Measurements from ENCODE around the gene SLC5A9. TPM values are rescaled to one million over a fixed set of nuclear protein-coding genes. Genes with fewer than 3 reads are reported as not detected.

SLC5A9 gene
- total and polyA plus RNA-seq, 3 experiments from 2014 or later, result not detected

DNA sequence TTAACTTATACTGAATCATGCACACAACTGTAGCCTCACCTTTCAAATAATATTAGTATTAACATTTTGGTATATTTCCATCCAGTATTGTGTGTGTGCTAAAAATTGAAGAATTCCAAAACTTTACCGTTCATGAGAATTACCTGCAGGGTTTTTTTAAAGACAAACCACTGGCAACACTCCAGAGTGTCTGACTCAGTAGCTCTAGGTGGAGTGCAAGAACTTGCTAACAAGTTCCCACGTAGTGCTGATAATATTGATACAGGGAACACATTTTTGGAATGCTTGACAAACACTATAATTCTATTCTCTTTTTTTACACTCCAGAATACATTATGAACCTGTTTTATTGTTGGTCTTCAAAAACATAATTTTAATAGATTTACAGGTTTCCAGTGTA lies 27.7 kb upstream of the SLC5A9 start:
- Mint-ChIP-seq H3K36me3 (peaks cover 0 to 1% (median 0%) of the 10 kb centered on the region in 3 donors), H3K9me3 (no peaks in the 10 kb centered on the region), H3K27me3 (peaks cover 12 to 13% of the 10 kb centered on the region in 2 donors), H3K4me1 (no peaks in the 10 kb centered on the region), H3K27ac (no peak overlapping the region), H3K4me3 (no peak overlapping the region)
- H3K4me1 ChIP-seq (ENCODE audit: insufficient read depth, low read length), result no peaks in the 10 kb centered on the region
- DNase-seq, result no peak
- H3K4me3 ChIP-seq (ENCODE audit: low read length), result no peak overlapping the region
- CTCF ChIA-PET, result no interaction called here
- POLR2A ChIA-PET, result no interaction called here
- H3K36me3 ChIP-seq (ENCODE audit: insufficient read depth, low read length), result no peaks in the 10 kb centered on the region
- no peak overlapping the region for H3K27ac ChIP-seq (ENCODE audit: low read depth, low read length)
- H3K9me3 ChIP-seq (ENCODE audit: low read length), result no peaks in the 10 kb centered on the region
- no peaks in the 10 kb centered on the region for H3K27me3 ChIP-seq (ENCODE audit: insufficient read depth, low read length, poor library complexity, severe bottlenecking)

DNA sequence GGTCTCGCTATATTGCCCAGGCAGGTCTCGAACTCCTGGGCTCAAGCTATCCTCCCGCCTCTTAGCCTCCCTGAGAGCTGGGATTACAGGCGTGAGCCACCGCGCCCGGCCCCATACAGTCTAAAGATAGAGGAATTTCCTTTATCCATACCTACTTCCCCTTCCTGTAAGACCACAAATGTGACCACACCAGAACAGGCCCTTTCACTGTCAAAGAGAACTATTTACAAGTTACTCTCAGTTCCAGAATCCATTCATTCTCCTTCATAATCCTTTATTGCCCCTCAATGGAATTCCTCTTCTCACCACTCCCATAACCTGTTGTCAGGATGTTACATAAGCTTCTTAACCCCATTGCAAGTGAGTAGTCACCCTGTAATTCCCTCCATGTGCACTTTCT lies 26.3 kb upstream of the SLC5A9 start:
- no peak for DNase-seq
- H3K27me3 ChIP-seq (ENCODE audit: insufficient read depth, low read length, poor library complexity, severe bottlenecking), result no peaks in the 10 kb centered on the region
- no peaks in the 10 kb centered on the region for H3K9me3 Mint-ChIP-seq
- no peaks in the 10 kb centered on the region for H3K9me3 ChIP-seq (ENCODE audit: low read length)
- H3K27me3 Mint-ChIP-seq, result peaks cover 2 to 14% of the 10 kb centered on the region in 2 donors
- no peak overlapping the region for H3K27ac Mint-ChIP-seq
- no peak overlapping the region for H3K27ac ChIP-seq (ENCODE audit: low read depth, low read length)
- H3K4me3 Mint-ChIP-seq, result no peak overlapping the region
- H3K4me1 Mint-ChIP-seq, result no peaks in the 10 kb centered on the region
- H3K36me3 Mint-ChIP-seq, result no peaks in the 10 kb centered on the region
- H3K4me3 ChIP-seq (ENCODE audit: low read length), result no peak overlapping the region
- H3K4me1 ChIP-seq (ENCODE audit: insufficient read depth, low read length), result no peaks in the 10 kb centered on the region
- POLR2A ChIA-PET, result interaction anchor here (0.8 kb wide), 1 partner anchor 414 kb away, joined by 7 read pairs; no protein-coding TSS in a partner anchor
- CTCF ChIA-PET, result no interaction called here
- H3K36me3 ChIP-seq (ENCODE audit: insufficient read depth, low read length), result no peaks in the 10 kb centered on the region

DNA sequence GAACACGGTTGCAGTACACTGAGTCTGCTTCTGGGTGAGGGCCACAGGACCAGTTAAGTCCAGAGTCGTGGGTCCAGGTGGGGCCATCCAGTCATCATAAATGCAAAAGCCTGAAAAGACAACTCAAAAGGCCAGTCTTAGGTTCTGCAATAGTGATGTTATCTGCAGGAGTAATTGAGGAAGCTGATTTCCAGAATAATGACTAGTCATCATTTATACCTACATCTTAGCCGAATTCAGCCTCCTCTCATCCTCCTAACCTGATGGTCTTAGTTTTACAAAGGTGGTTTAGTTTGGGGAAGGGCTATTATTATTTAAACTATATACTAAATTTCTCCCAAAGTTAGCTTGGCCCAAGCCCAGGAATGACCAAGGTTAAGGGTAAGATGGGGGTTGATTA lies 23.5 kb upstream of the SLC5A9 start:
- Mint-ChIP-seq H3K4me1 (no peaks in the 10 kb centered on the region), H3K4me3 (no peak overlapping the region), H3K36me3 (no peaks in the 10 kb centered on the region), H3K27ac (no peak overlapping the region), H3K9me3 (no peaks in the 10 kb centered on the region), H3K27me3 (peaks cover 11 to 13% of the 10 kb centered on the region in 2 donors)
- Histone ChIP-seq H3K9me3 (ENCODE audit: low read length) (no peaks in the 10 kb centered on the region), H3K4me3 (ENCODE audit: low read length) (no peak overlapping the region), H3K36me3 (ENCODE audit: insufficient read depth, low read length) (no peaks in the 10 kb centered on the region), H3K4me1 (ENCODE audit: insufficient read depth, low read length) (no peaks in the 10 kb centered on the region), H3K27ac (ENCODE audit: low read depth, low read length) (no peak overlapping the region), H3K27me3 (ENCODE audit: insufficient read depth, low read length, poor library complexity, severe bottlenecking) (no peaks in the 10 kb centered on the region)
- CTCF ChIA-PET, result interaction anchor here (1.0 kb wide), 1 partner anchor 105 kb away, joined by 3 read pairs; no protein-coding TSS in a partner anchor
- DNase-seq, result no peak
- POLR2A ChIA-PET, result no interaction called here

DNA sequence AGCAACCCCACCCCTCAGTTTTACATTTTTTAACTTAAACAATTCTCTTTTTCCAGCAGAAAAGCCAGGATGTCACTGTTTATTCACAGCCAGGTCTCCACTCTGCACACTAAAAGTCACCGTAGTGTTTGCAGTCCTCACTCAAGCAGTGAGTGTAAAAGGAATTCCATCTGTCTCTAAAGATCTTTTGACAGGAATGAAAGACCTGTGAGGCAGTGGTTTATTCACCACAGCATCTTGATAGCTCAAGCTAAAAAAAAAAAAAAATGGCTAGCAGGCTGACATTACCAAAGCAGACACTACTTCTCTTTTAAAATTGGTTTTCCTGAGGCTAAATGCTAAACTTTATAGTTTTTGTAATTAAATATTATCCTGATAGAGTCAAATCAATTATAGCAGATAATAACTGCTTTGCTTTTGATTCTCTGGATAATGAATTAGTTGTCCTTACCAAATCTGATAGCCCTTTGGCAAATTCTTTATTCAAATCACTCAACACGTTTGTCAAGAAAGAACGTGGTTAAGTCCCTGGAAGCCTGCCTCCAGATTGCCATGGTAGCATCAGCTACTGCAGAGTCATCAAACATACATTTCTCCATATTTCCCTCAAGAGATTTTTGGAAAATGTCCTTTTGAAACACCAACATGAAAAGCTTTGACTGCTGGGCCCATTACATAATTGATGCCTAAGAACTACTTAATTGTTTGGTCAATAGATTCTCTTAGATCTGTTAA lies 22.2 kb upstream of the SLC5A9 start:
- no peaks in the 10 kb centered on the region for H3K36me3 ChIP-seq (ENCODE audit: insufficient read depth, low read length)
- no peak overlapping the region for H3K4me3 ChIP-seq (ENCODE audit: low read length)
- no peak overlapping the region for H3K27ac ChIP-seq (ENCODE audit: low read depth, low read length)
- CTCF ChIA-PET, result interaction anchor here (1.0 kb wide), 1 partner anchor 106 kb away, joined by 3 read pairs; no protein-coding TSS in a partner anchor
- H3K27me3 ChIP-seq (ENCODE audit: insufficient read depth, low read length, poor library complexity, severe bottlenecking), result no peaks in the 10 kb centered on the region
- H3K27me3 Mint-ChIP-seq, result peaks cover 11 to 12% of the 10 kb centered on the region in 2 donors
- no peak overlapping the region for H3K27ac Mint-ChIP-seq
- H3K4me1 ChIP-seq (ENCODE audit: insufficient read depth, low read length), result no peaks in the 10 kb centered on the region
- no peaks in the 10 kb centered on the region for H3K4me1 Mint-ChIP-seq
- H3K9me3 Mint-ChIP-seq, result no peaks in the 10 kb centered on the region
- H3K9me3 ChIP-seq (ENCODE audit: low read length), result no peaks in the 10 kb centered on the region
- POLR2A ChIA-PET, result no interaction called here
- no peaks in the 10 kb centered on the region for H3K36me3 Mint-ChIP-seq
- no peak overlapping the region for H3K4me3 Mint-ChIP-seq
- no peak for DNase-seq

DNA sequence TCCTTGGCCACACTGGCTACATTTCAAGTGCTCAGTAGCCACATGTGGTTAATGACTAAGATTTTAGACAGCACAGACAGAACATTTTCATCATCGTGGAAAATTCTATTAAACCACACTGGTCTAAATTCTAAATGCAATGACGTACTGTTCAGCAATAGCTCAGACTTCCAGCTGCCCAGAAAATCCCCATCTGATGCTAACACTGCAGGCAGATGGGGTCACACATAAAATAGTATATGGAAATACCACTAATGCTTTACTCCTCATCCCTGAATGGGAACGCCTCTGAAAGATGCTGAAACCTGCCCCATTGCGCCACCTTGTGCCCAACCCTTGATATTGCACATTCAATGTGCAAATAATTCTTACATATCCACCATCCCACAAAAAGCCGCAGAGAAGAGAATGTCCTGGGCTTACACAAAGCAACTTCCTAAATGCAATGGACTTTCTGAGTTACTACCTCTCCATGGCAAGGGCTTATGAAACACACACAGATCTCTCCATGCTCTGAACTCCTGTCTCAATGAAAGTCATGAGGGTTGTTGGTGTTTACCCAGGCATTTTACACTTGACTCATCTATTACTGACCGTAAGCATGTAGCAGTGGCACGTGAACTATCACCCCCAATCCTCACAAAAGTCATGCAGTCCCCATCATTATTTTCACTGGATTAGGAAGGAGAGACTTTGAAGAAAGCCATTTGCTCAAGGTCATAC lies 20.3 kb upstream of the SLC5A9 start:
- H3K4me3 Mint-ChIP-seq, result no peak overlapping the region

DNA sequence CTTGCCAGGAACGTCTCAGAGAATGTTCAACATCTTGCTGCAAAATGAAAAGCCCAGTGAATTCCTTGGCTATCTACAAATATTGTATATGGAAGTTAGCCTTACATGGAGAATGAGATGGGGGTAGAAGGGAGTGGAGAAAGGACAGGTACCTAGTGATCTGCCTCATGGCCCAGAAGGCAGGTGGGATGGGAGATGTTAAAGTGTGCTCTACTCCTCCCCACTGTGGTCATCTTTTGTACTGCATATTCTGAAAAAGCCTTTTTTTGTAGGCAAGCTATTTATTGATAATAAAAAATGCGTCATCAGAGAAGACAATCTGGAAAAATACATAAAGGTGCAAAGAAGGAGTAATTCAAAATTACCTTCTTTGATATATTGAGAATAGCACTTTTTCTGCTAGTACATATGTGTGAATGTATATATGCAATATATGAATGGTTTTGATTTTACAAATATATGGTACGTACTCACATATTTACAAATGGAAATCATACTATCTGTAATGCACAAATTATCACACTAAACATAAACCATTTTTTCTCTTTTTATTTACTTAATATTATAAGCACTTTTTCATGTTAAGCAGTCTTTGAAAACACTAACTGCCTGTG lies 19.1 kb upstream of the SLC5A9 start:
- no peak for DNase-seq
- H3K27me3 Mint-ChIP-seq, result peaks cover 6 to 11% of the 10 kb centered on the region in 2 donors
- H3K9me3 Mint-ChIP-seq, result no peaks in the 10 kb centered on the region

More for the DNA sequence above, 20.3 kb upstream of the SLC5A9 start:
- Mint-ChIP-seq H3K27me3 (peaks cover 8 to 11% of the 10 kb centered on the region in 2 donors), H3K9me3 (no peaks in the 10 kb centered on the region), H3K4me1 (no peaks in the 10 kb centered on the region), H3K36me3 (no peaks in the 10 kb centered on the region), H3K27ac (no peak overlapping the region)
- H3K27me3 ChIP-seq (ENCODE audit: insufficient read depth, low read length, poor library complexity, severe bottlenecking), result no peaks in the 10 kb centered on the region
- no peak overlapping the region for H3K27ac ChIP-seq (ENCODE audit: low read depth, low read length)
- peak; percentile 17 to 60 (median 35) for DNase-seq
- no peaks in the 10 kb centered on the region for H3K36me3 ChIP-seq (ENCODE audit: insufficient read depth, low read length)
- CTCF ChIA-PET, result interaction anchor here (1.2 to 2.0 kb wide), 2 partner anchors 91 to 93 kb away, joined by 4 read pairs; no protein-coding TSS in a partner anchor
- no peak overlapping the region for H3K4me3 ChIP-seq (ENCODE audit: low read length)
- POLR2A ChIA-PET, result no interaction called here
- no peaks in the 10 kb centered on the region for H3K9me3 ChIP-seq (ENCODE audit: low read length)
- no peaks in the 10 kb centered on the region for H3K4me1 ChIP-seq (ENCODE audit: insufficient read depth, low read length)

DNA sequence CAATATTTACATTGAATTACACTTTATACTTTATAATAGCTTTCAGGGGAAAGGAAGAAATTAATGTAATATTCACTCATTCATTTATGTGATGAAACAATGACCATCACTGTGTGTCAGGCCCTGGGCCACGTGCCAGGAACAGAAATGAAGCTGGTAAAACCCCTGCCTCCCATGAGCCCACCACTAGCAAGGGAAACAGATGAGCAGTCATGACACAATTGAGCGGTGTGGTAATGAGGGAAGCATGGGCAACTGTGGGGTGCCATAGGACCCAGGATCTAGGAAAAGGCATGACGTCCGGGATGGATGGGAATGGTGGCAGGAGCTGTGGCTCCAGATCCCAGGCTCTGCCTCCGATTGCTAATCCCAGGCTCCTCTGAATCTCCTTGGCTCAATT lies 17.0 kb upstream of the SLC5A9 start:
- Mint-ChIP-seq H3K27me3 (peaks cover 6 to 11% of the 10 kb centered on the region in 2 donors), H3K36me3 (no peaks in the 10 kb centered on the region), H3K27ac (no peak overlapping the region)

More for the DNA sequence above, 19.1 kb upstream of the SLC5A9 start:
- POLR2A ChIA-PET, result no interaction called here
- Mint-ChIP-seq H3K4me1 (no peaks in the 10 kb centered on the region), H3K4me3 (no peak overlapping the region), H3K36me3 (no peaks in the 10 kb centered on the region), H3K27ac (no peak overlapping the region)
- no peaks in the 10 kb centered on the region for H3K36me3 ChIP-seq (ENCODE audit: insufficient read depth, low read length)
- H3K4me1 ChIP-seq (ENCODE audit: insufficient read depth, low read length), result no peaks in the 10 kb centered on the region
- CTCF ChIA-PET, result interaction anchor here (1.2 to 2.0 kb wide), 3 partner anchors 14 to 94 kb away, joined by 4 read pairs; no protein-coding TSS in a partner anchor
- no peaks in the 10 kb centered on the region for H3K9me3 ChIP-seq (ENCODE audit: low read length)
- H3K4me3 ChIP-seq (ENCODE audit: low read length), result no peak overlapping the region
- H3K27ac ChIP-seq (ENCODE audit: low read depth, low read length), result no peak overlapping the region
- no peaks in the 10 kb centered on the region for H3K27me3 ChIP-seq (ENCODE audit: insufficient read depth, low read length, poor library complexity, severe bottlenecking)

DNA sequence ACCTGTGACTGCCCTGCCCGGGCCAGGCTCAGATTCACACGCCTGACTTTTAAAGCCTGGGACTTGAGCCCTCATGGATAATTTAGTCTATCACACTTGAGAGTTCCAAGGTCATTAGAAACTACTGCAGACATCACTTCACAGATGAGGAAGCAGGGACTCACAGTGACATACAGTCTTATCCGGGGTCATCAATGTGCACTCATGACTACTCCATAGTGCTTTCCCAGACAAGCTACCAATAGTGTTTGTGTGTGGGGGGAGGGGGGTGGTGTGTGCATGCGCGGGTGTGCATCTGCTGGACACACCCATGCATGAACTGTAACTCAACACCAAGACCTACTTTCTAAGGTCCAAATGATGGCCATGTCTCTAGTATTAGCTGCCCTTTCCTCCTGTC lies 16.1 kb upstream of the SLC5A9 start:
- H3K4me3 Mint-ChIP-seq, result no peak overlapping the region
- no peaks in the 10 kb centered on the region for H3K9me3 Mint-ChIP-seq
- no peak overlapping the region for H3K27ac Mint-ChIP-seq
- no peaks in the 10 kb centered on the region for H3K4me1 ChIP-seq (ENCODE audit: insufficient read depth, low read length)
- H3K27me3 Mint-ChIP-seq, result peaks cover 2 to 14% of the 10 kb centered on the region in 2 donors
- ChIA-PET CTCF (no interaction called here), POLR2A (no interaction called here)
- no peaks in the 10 kb centered on the region for H3K4me1 Mint-ChIP-seq
- no peaks in the 10 kb centered on the region for H3K36me3 ChIP-seq (ENCODE audit: insufficient read depth, low read length)
- H3K36me3 Mint-ChIP-seq, result no peaks in the 10 kb centered on the region
- H3K4me3 ChIP-seq (ENCODE audit: low read length), result no peak overlapping the region
- no peaks in the 10 kb centered on the region for H3K27me3 ChIP-seq (ENCODE audit: insufficient read depth, low read length, poor library complexity, severe bottlenecking)
- no peaks in the 10 kb centered on the region for H3K9me3 ChIP-seq (ENCODE audit: low read length)
- H3K27ac ChIP-seq (ENCODE audit: low read depth, low read length), result no peak overlapping the region
- no peak for DNase-seq

More for the DNA sequence above, 17.0 kb upstream of the SLC5A9 start:
- Mint-ChIP-seq H3K4me3 (no peak overlapping the region), H3K9me3 (no peaks in the 10 kb centered on the region), H3K4me1 (no peaks in the 10 kb centered on the region)
- CTCF ChIA-PET, result no interaction called here
- Histone ChIP-seq H3K9me3 (ENCODE audit: low read length) (no peaks in the 10 kb centered on the region), H3K27ac (ENCODE audit: low read depth, low read length) (no peak overlapping the region), H3K36me3 (ENCODE audit: insufficient read depth, low read length) (no peaks in the 10 kb centered on the region), H3K4me3 (ENCODE audit: low read length) (no peak overlapping the region), H3K27me3 (ENCODE audit: insufficient read depth, low read length, poor library complexity, severe bottlenecking) (no peaks in the 10 kb centered on the region), H3K4me1 (ENCODE audit: insufficient read depth, low read length) (no peaks in the 10 kb centered on the region)
- no peak for DNase-seq
- POLR2A ChIA-PET, result no interaction called here
